Natural killer cell treated with Interleukin-12 subunit alpha and Interleukin-12 subunit beta and Interleukin-15 and Interleukin-18, amount 100 ng/mL, for 72 hours (primary cell): ENCODE results near the gene PTPRN. TPM values are rescaled to one million over a fixed set of nuclear protein-coding genes. Genes with fewer than 3 reads are reported as not detected.
A peak's percentile ranks its signal among the peaks of the same experiment; 100 is the strongest.

Source experiments
- ATAC-seq, 2 donors: fragments of 150-1000 bp; cut with Tn5 transposase in 1 of 2; sonication (Bioruptor Pico), chemical (Tn5 transposase) in 1 of 2; 2 replicates each; pipeline ENCODE4 v1.10.0; 2021
- DNase-seq: peaks from one replicate; pipeline ENCODE4 v3.0.0; 2022; ENCODE audit warnings: low spot score
- H3K27ac Mint-ChIP-seq, 2 donors: 1 replicate in 1 of 2; 2 replicates in 1 of 2; pipeline ENCODE4 v1.8.0; 2022; ENCODE audit warnings: mixed read lengths in 2 of 2, mild to moderate bottlenecking in 1 of 2, moderate library complexity in 1 of 2
- H3K27me3 Mint-ChIP-seq, 2 donors: 1 replicate in 1 of 2; 2 replicates in 1 of 2; pipeline ENCODE4 v1.8.0; 2022; ENCODE audit warnings: mixed read lengths in 2 of 2
- H3K36me3 Mint-ChIP-seq: one replicate; pipeline ENCODE4 v1.8.0; 2022; ENCODE audit warnings: mixed read lengths
- H3K4me1 Mint-ChIP-seq, 2 donors: 1 replicate in 1 of 2; 2 replicates in 1 of 2; pipeline ENCODE4 v1.8.0; 2022; ENCODE audit warnings: low read depth in 2 of 2, mixed read lengths in 2 of 2, mild to moderate bottlenecking in 1 of 2
- H3K4me3 Mint-ChIP-seq: one replicate; pipeline ENCODE4 v1.8.0; 2022; ENCODE audit warnings: mixed read lengths
- H3K9me3 Mint-ChIP-seq: 2 replicates; pipeline ENCODE4 v1.8.0; 2022; ENCODE audit warnings: mixed read lengths
- total RNA-seq, 2 donors: library from RNA; stranded (reverse); gene quantifications; one replicate each; pipeline ENCODE4 v1.2.3, GENCODE V29; 2022

PTPRN gene
- total RNA-seq, 2 donors from 2014 or later: not detected

DNA sequence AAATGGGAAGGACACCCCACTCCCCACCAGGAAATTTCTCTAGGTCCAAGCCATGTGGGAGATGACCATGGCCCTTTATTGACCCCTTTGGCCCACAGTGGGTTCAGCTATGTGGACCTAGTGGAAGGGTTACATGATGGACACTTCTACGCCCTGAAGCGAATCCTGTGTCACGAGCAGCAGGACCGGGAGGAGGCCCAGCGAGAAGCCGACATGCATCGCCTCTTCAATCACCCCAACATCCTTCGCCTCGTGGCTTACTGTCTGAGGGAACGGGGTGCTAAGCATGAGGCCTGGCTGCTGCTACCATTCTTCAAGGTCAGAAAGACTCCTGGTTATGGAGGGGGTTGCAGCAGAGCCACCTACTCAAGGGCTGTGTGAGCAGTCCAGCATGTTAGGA is 62.6 kb downstream of the PTPRN start:
- Mint-ChIP-seq H3K4me3 (peak overlapping the region; percentile 96), H3K27me3 (no peaks in the 10 kb centered on the region), H3K27ac (peak overlapping the region; percentile 92 to 94), H3K4me1 (peaks cover 64% of the 10 kb centered on the region in 2 donors), H3K9me3 (no peaks in the 10 kb centered on the region), H3K36me3 (peaks cover 9% of the 10 kb centered on the region)
- no peak for DNase-seq
- no peak for ATAC-seq

- DNase-seq: no peak
- Mint-ChIP-seq H3K4me3 (peak overlapping the region; percentile 96), H3K36me3 (peaks cover 7% of the 10 kb centered on the region), H3K9me3 (no peaks in the 10 kb centered on the region), H3K27me3 (no peaks in the 10 kb centered on the region), H3K4me1 (peaks cover 57 to 58% of the 10 kb centered on the region in 2 donors), H3K27ac (peak overlapping the region; percentile 92 to 94)
- no peak for ATAC-seq
Observed at GRCh38 chr2:219245899-219246230, 63.3 kb downstream of the PTPRN start.

DNA sequence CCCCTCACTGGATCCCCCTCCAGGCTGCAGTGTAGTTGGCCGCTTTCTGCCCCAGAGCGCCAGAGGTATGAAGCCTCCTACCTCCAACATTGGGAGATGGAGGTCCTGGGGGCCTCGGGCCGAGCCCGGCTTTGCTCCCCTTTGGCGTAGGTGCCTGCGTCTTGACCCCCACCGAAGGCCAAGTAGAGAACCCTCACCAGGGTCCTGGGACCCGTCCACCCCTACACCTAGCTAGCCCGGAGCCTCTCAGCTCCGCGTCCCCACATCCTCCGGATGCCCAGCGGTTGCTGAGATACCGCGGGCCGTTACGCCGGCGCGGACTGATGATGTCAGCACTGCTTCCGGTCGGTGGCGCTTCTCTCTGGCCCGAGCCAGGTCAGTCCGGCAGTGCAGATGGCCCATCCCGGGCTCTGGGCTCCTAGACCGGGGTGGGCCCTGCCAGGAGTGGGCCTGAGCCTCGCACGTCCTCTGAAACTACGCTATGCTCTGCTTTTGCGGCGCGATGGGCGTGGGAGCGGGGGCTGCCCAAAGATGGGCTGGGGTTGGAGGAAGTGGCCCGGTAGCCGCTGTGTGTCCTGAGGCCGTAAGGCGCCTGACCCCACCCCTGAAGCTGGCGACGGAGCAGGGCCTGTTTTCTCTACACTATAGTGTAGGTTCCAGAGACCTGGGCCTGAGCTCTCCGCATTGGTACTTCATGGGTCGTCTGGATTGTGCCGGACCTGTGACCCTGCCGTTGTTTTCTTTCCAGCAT is 63.9 kb downstream of the PTPRN start, which contains the start of the genes GLB1L and STK16:
Gene GLB1L, minus strand, starts transcription at position 297 of the 751 bp plus-strand sequence. CDS start 1,871 bp downstream, outside the sequence.
Gene STK16, plus strand, starts transcription at position 332 of the 751 bp plus-strand sequence. CDS start 521 bp downstream, outside the sequence.
- peak; percentile 91 to 93 for ATAC-seq
- Mint-ChIP-seq H3K9me3 (no peaks in the 10 kb centered on the region), H3K36me3 (peaks cover 2% of the 10 kb centered on the region), H3K4me3 (peak within 1 kb of the TSS; percentile 96), H3K27ac (peak within 1 kb of the TSS; percentile 92 to 94), H3K27me3 (no peaks in the 10 kb centered on the region), H3K4me1 (peaks cover 52 to 53% of the 10 kb centered on the region in 2 donors)
- peak; percentile 96 for DNase-seq

DNA sequence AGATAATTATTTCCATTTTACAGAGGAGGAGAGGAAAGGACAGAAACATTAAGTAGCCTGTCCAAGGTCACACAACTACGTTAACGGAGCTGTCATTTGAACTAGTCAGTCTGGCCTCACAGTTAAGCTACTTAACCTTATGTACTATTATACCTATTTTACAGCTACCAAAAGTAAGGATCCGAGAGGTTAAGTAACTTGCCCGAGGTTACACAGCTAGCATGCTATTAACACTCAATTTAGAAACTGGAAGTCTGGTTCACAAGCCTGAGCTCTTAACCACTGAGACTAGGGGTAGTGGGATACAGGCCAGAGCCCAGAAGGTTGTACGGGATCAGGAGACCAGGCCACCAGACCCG is 64.4 kb downstream of the PTPRN start:
- H3K36me3 Mint-ChIP-seq: no peaks in the 10 kb centered on the region
- peaks cover 46 to 47% of the 10 kb centered on the region in 2 donors for H3K4me1 Mint-ChIP-seq
- no peak for DNase-seq
- peak overlapping the region; percentile 96 for H3K4me3 Mint-ChIP-seq
- no peak for ATAC-seq
- no peaks in the 10 kb centered on the region for H3K9me3 Mint-ChIP-seq
- no peaks in the 10 kb centered on the region for H3K27me3 Mint-ChIP-seq
- peak overlapping the region; percentile 92 to 94 for H3K27ac Mint-ChIP-seq

DNA sequence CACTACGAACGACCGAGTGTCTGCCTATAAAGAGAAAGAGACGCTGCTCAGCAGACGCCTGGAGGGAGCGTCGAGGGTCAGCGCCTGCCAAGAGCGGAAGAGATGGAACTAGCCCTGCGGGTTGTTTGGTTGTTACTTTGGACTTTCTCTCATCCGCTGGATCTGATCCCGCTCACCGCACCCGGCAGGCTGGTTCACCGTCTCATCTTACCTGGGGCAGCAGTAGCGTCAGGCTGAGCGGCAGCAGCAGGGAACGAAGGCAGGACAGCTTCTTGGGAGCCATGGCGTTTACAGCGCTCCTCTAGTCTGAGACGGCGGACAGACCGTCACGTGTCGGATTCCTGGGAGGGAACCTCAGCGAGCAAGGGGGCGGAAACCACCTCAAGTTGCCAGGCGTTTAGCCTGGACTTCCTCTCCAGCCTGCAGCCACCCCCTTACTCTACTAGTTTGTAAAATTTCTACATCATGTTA is 65.9 kb downstream of the PTPRN start:
- Mint-ChIP-seq H3K36me3 (no peaks in the 10 kb centered on the region), H3K9me3 (no peaks in the 10 kb centered on the region), H3K27me3 (no peaks in the 10 kb centered on the region), H3K4me1 (peaks cover 32 to 33% of the 10 kb centered on the region in 2 donors), H3K4me3 (no peak overlapping the region), H3K27ac (peak overlapping the region in 1 of 2 donors; percentile 78)
- ATAC-seq (no peak), DNase-seq (no peak)

Other genes with a start within 250 kb of the PTPRN start
- gene IHH, start 248.5 kb downstream of the PTPRN start, total RNA-seq: under 1 TPM in 1 of 2 donors, not detected in 1; 0.28 TPM
- 10 to 100 TPM; 17.9 to 18.8 TPM for gene NHEJ1, start 148.6 kb downstream of the PTPRN start, total RNA-seq
- gene SLC23A3, start 139.4 kb downstream of the PTPRN start, total RNA-seq: 1 to 10 TPM; 2.4 to 3.3 TPM
- gene CNPPD1, start 132.5 kb downstream of the PTPRN start, total RNA-seq: 10 to 100 TPM; 60.8 to 68.5 TPM
- gene RETREG2, start 131.1 kb downstream of the PTPRN start, total RNA-seq: 10 to 100 TPM; 69.3 to 79.8 TPM
- 10 to 100 TPM; 40.4 to 51.8 TPM for gene ZFAND2B, start 102.6 kb downstream of the PTPRN start, total RNA-seq
- 10 to 100 TPM; 16.7 to 18.1 TPM for gene ABCB6, start 90.4 kb downstream of the PTPRN start, total RNA-seq
- gene ATG9A, start 79.8 kb downstream of the PTPRN start, total RNA-seq: 10 to 100 TPM; 43.0 to 52.7 TPM
- 10 to 100 TPM; 82.5 to 87.6 TPM for gene ANKZF1, start 79.6 kb downstream of the PTPRN start, total RNA-seq
- gene GLB1L, start 64.0 kb downstream of the PTPRN start, total RNA-seq: 1 to 10 TPM; 3.5 to 3.6 TPM
- gene STK16, start 63.9 kb downstream of the PTPRN start, total RNA-seq: 10 to 100 TPM; 26.8 to 27.8 TPM
- not detected for gene TUBA4B, start 56.2 kb downstream of the PTPRN start, total RNA-seq
- 100 to 1,000 TPM; 159 to 161 TPM for gene TUBA4A, start 55.5 kb downstream of the PTPRN start, total RNA-seq
- 10 to 100 TPM; 43.4 to 47.9 TPM for gene DNAJB2, start 30.0 kb downstream of the PTPRN start, total RNA-seq
- gene RESP18, start 23.3 kb upstream of the PTPRN start, total RNA-seq: not detected
- gene DNPEP, start 78.5 kb upstream of the PTPRN start, total RNA-seq: 100 to 1,000 TPM in 1 of 2 donors, 10 to 100 TPM in 1; 85.3 to 116 TPM
- gene DES, start 109.0 kb upstream of the PTPRN start, total RNA-seq: not detected
- gene SPEG, start 125.4 kb upstream of the PTPRN start, total RNA-seq: under 1 TPM in 1 of 2 donors, not detected in 1; 0.86 TPM
- 10 to 100 TPM; 55.5 to 67.1 TPM for gene GMPPA, start 189.5 kb upstream of the PTPRN start, total RNA-seq
- under 1 TPM in 1 of 2 donors, not detected in 1; 0.12 TPM for gene ASIC4, start 205.1 kb upstream of the PTPRN start, total RNA-seq
- gene CHPF, start 234.4 kb upstream of the PTPRN start, total RNA-seq: 10 to 100 TPM; 52.4 to 57.5 TPM
- 1 to 10 TPM; 3.6 to 7.6 TPM for gene TMEM198, start 234.6 kb upstream of the PTPRN start, total RNA-seq